Measurements from ENCODE around the gene NOXRED1. TPM values are rescaled to one million over a fixed set of nuclear protein-coding genes. Genes with fewer than 3 reads are reported as not detected.

The NOXRED1 gene
- total and polyA plus RNA-seq, 12 donors, result 0.22 to 0.72 (median 0.55) TPM; not detected in 3

- peaks cover 0 to 65% of the 10 kb centered on the region in 2 donors for H3K36me3 ChIP-seq (replicated peaks in 1 of 2)
- H3K27ac ChIP-seq, result no peak overlapping the region
- 54 to 62% (median 57%) methylated on average over 5 of the region's 5 CpGs for WGBS, 4 donors
- no peaks in the 10 kb centered on the region for H3K4me1 ChIP-seq (replicated peaks in 1 of 2)
- H3K4me3 ChIP-seq, result no peak overlapping the region
- TF ChIP-seq POLR2A (IDR thresholded peaks at IDR 0.05), result no peak
- TF ChIP-seq, protein P1, sequence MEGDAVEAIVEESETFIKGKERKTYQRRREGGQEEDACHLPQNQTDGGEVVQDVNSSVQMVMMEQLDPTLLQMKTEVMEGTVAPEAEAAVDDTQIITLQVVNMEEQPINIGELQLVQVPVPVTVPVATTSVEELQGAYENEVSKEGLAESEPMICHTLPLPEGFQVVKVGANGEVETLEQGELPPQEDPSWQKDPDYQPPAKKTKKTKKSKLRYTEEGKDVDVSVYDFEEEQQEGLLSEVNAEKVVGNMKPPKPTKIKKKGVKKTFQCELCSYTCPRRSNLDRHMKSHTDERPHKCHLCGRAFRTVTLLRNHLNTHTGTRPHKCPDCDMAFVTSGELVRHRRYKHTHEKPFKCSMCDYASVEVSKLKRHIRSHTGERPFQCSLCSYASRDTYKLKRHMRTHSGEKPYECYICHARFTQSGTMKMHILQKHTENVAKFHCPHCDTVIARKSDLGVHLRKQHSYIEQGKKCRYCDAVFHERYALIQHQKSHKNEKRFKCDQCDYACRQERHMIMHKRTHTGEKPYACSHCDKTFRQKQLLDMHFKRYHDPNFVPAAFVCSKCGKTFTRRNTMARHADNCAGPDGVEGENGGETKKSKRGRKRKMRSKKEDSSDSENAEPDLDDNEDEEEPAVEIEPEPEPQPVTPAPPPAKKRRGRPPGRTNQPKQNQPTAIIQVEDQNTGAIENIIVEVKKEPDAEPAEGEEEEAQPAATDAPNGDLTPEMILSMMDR (IDR thresholded peaks at IDR 0.05), result no peak
- H3K27me3 ChIP-seq, result no peaks in the 10 kb centered on the region
- intact Hi-C loops (cut with DNase I), result loop anchor here in 1 of 2 donors (10.0 kb wide), 2 partner anchors 237 to 593 kb away; partner anchors contain the start of genes ALKBH1 and SLIRP
- no peaks in the 10 kb centered on the region for H3K9me3 ChIP-seq (replicated peaks in 1 of 3)
- DNase-seq, result peak in 6 of 7 donors; percentile 30 to 66 (median 51)
These were observed 44.5 kb upstream of the NOXRED1 start for GRCh38 chr14:77467801-77468200.

GRCh38 chr14:77459072-77459723 lies 35.9 kb upstream of the NOXRED1 start:
- H3K27ac ChIP-seq, result peak overlapping the region in 4 of 5 donors; percentile 2 to 97 (median 78)
- H3K4me1 ChIP-seq (replicated peaks in 1 of 2), result peaks cover 4 to 22% of the 10 kb centered on the region in 2 donors
- no peaks in the 10 kb centered on the region for H3K27me3 ChIP-seq
- no peaks in the 10 kb centered on the region for H3K9me3 ChIP-seq (replicated peaks in 1 of 3)
- peaks cover 0 to 49% of the 10 kb centered on the region in 2 donors for H3K36me3 ChIP-seq (replicated peaks in 1 of 2)
- H3K4me3 ChIP-seq, result peak overlapping the region in 2 of 4 donors; percentile 62 to 77
- WGBS, 4 donors, result 21 to 27% (median 24%) methylated on average over 13 of the region's 13 CpGs
- DNase-seq, result peak; percentile 69 to 93 (median 79)
- intact Hi-C loops (cut with DNase I), result loop anchor here (5.0 to 10.0 kb wide), 2 partner anchors 93 to 96 kb away; no protein-coding TSS in a partner anchor
- no peak for TF ChIP-seq POLR2A (IDR thresholded peaks at IDR 0.05)
- TF ChIP-seq, protein P1 (IDR thresholded peaks at IDR 0.05), result peak; percentile 41 to 74 (median 60)

- DNase-seq, result peak; percentile 50 to 72 (median 61)
- 0 to 2% (median 0%) methylated on average over 7 to 29 of the region's 29 CpGs for WGBS, 4 donors
- Histone ChIP-seq H3K4me3 (peak overlapping the region; percentile 62 to 87 (median 81)), H3K27ac (peak overlapping the region; percentile 71 to 97 (median 94)), H3K4me1 (replicated peaks in 1 of 2) (peaks cover 4 to 22% of the 10 kb centered on the region in 2 donors), H3K36me3 (replicated peaks in 1 of 2) (peaks cover 0 to 41% of the 10 kb centered on the region in 2 donors), H3K27me3 (no peaks in the 10 kb centered on the region), H3K9me3 (replicated peaks in 1 of 3) (no peaks in the 10 kb centered on the region)
- TF ChIP-seq, protein P1 (IDR thresholded peaks at IDR 0.05), result no peak
- no peak for TF ChIP-seq POLR2A (IDR thresholded peaks at IDR 0.05)
- intact Hi-C loops (cut with DNase I), result loop anchor here (5.0 to 10.0 kb wide), 2 partner anchors 94 to 96 kb away; no protein-coding TSS in a partner anchor
These were observed 35.1 kb upstream of the NOXRED1 start for GRCh38 chr14:77458249-77458950.

All from adrenal gland (tissue), 12 donors.